GM13976 (cell line): ENCODE measurements around the gene EXD2.
"Not testable (repeated sequence)": the region's sequence is repeated elsewhere in the genome, so short reads cannot be mapped to it uniquely, and the experiment has no call there.

ENCODE experiments used
- DNase-seq: peaks from one replicate; pipeline ENCODE4 v3.0.0; 2012; ENCODE audit warnings: low spot score
- CTCF ChIP-seq: IDR thresholded peaks from 2 replicates; pipeline ENCODE4 v1.5.1; 2012; ENCODE audit warnings: borderline replicate concordance, mild to moderate bottlenecking; ENCODE audit not compliant: insufficient read depth; ENCODE audit errors: extremely low read depth, missing control alignments, control extremely low read depth
- in situ Hi-C: fragments of 300-500 bp; cut with MboI; formaldehyde crosslinking; loops from one replicate; pipeline ENCODE4 v1.12.0; 2022; ENCODE audit warnings: low sequenced_read_pairs, mixed read lengths, inconsistent platforms; ENCODE audit not compliant: unreplicated experiment

EXD2 gene

GRCh38 chr14:69161590-69161989, 29.7 kb upstream of the EXD2 start:
- TF ChIP-seq CTCF = no peak
- DNase-seq = no peak
- in situ Hi-C loops = no loop called here

- not testable (repeated sequence) for DNase-seq
These were observed 25.5 kb upstream of the EXD2 start for GRCh38 chr14:69165787-69166186.

GRCh38 chr14:69170839-69171238, 20.5 kb upstream of the EXD2 start:
- no peak for TF ChIP-seq CTCF
- in situ Hi-C loops = no loop called here
- no peak for DNase-seq

More at GRCh38 chr14:69165787-69166186, 25.5 kb upstream of the EXD2 start:
- in situ Hi-C loops = not testable (repeated sequence)

- no peak for TF ChIP-seq CTCF
- no peak for DNase-seq
- in situ Hi-C loops = no loop called here
These were observed 19.7 kb upstream of the EXD2 start for GRCh38 chr14:69171569-69171968.

GRCh38 chr14:69175130-69175529, 16.2 kb upstream of the EXD2 start:
- in situ Hi-C loops = no loop called here
- no peak for DNase-seq
- no peak for TF ChIP-seq CTCF

- in situ Hi-C loops = no loop called here
- no peak for TF ChIP-seq CTCF
- DNase-seq = no peak
These were observed 9.8 kb upstream of the EXD2 start for GRCh38 chr14:69181491-69181890.

- DNase-seq, in situ Hi-C loops: not testable (repeated sequence)
These were observed 8.7 kb upstream of the EXD2 start for GRCh38 chr14:69182580-69182979.

- DNase-seq = no peak
- in situ Hi-C loops = no loop called here
- no peak for TF ChIP-seq CTCF
These were observed 7.6 kb upstream of the EXD2 start for GRCh38 chr14:69183735-69184134.
